Spinal cord (tissue), 10 donors: ENCODE data around the gene RASA2. TPM values are rescaled to one million over a fixed set of nuclear protein-coding genes. Genes with fewer than 3 reads are reported as not detected.

Experiments
- DNase-seq, 6 donors: peaks; one replicate each; pipeline versions ENCODE4 v3.0.0 to v3.0.0-alpha.2; 2013 to 2015; ENCODE audit warnings: low spot score in 6 of 6, low read depth in 4 of 6
- H3K27ac ChIP-seq: one replicate; pipeline ENCODE4 v1.5.1; 2013; ENCODE audit warnings: low read depth, low read length, control low read depth
- H3K27me3 ChIP-seq: one replicate; pipeline ENCODE4 v1.6.1; 2013; ENCODE audit warnings: low read length; ENCODE audit not compliant: control insufficient read depth, insufficient read depth
- H3K36me3 ChIP-seq: one replicate; pipeline ENCODE4 v1.6.1; 2013; ENCODE audit warnings: low read length; ENCODE audit not compliant: control insufficient read depth, insufficient read depth
- H3K4me1 ChIP-seq: one replicate; pipeline ENCODE4 v1.6.1; 2013; ENCODE audit warnings: low read length; ENCODE audit not compliant: control insufficient read depth, insufficient read depth
- H3K4me3 ChIP-seq: one replicate; pipeline ENCODE4 v1.5.1; 2013; ENCODE audit warnings: low read depth, low read length, control low read depth
- H3K9me3 ChIP-seq: one replicate; pipeline ENCODE4 v1.6.1; 2013; ENCODE audit warnings: low read length; ENCODE audit not compliant: control insufficient read depth, insufficient read depth
- WGBS: methylation state at CpG from one replicate; pipeline ENCODE4 v1.1.5; 2013; ENCODE audit warnings: missing lambda C conversion rate; ENCODE audit not compliant: insufficient coverage; 5-methylcytosine and 5-hydroxymethylcytosine counted together
- polyA plus RNA-seq, 2 donors: library from polyadenylated mRNA; unstranded; fragments of 120-200 nt; gene quantifications; one replicate each; pipeline ENCODE4 v1.2.1, GENCODE V29; 2013; ENCODE audit not compliant: insufficient read length in 2 of 2
- total RNA-seq, 2 donors: library from RNA; depleted of rRNA in 1 of 2; stranded (reverse); fragments of 120-200 nt in 1 of 2; fragments of >200 nt in 1 of 2; gene quantifications; one replicate each; pipeline versions ENCODE4 v1.2.3 to v1.2.4, GENCODE V29; 2013 to 2014
- donor health status: healthy.

The RASA2 gene
- total and polyA plus RNA-seq, 4 donors, result 17.4 to 27.9 (median 19.0) TPM

GRCh38 chr3:141455603-141456300 is 31.1 kb upstream of the RASA2 start:
- Histone ChIP-seq H3K4me3 (no peak overlapping the region), H3K9me3 (no peaks in the 10 kb centered on the region), H3K27me3 (no peaks in the 10 kb centered on the region), H3K4me1 (peaks cover 2% of the 10 kb centered on the region), H3K36me3 (no peaks in the 10 kb centered on the region), H3K27ac (no peak overlapping the region)
- DNase-seq, result no peak
- 75% methylated on average over 16 of the region's 18 CpGs for WGBS

- Histone ChIP-seq H3K4me3 (no peak overlapping the region), H3K36me3 (no peaks in the 10 kb centered on the region), H3K9me3 (no peaks in the 10 kb centered on the region), H3K27me3 (no peaks in the 10 kb centered on the region), H3K27ac (no peak overlapping the region), H3K4me1 (peaks cover 2% of the 10 kb centered on the region)
- DNase-seq, result no peak
- 94% methylated on average over 9 of the region's 11 CpGs for WGBS
Observed at GRCh38 chr3:141456301-141456625, 30.6 kb upstream of the RASA2 start.

GRCh38 chr3:141457624-141458236 is 29.1 kb upstream of the RASA2 start:
- Histone ChIP-seq H3K27me3 (no peaks in the 10 kb centered on the region), H3K27ac (no peak overlapping the region), H3K4me3 (no peak overlapping the region), H3K9me3 (no peaks in the 10 kb centered on the region), H3K4me1 (peaks cover 2% of the 10 kb centered on the region), H3K36me3 (no peaks in the 10 kb centered on the region)
- no peak for DNase-seq
- WGBS, result 93% methylated on average over 2 of the region's 3 CpGs

- WGBS, result 70% methylated on average over 6 of the region's 7 CpGs
- DNase-seq, result no peak
- H3K9me3 ChIP-seq, result no peaks in the 10 kb centered on the region
- H3K36me3 ChIP-seq, result no peaks in the 10 kb centered on the region
- H3K27ac ChIP-seq, result no peak overlapping the region
- H3K4me3 ChIP-seq, result no peak overlapping the region
- H3K4me1 ChIP-seq, result peaks cover 2% of the 10 kb centered on the region
- no peaks in the 10 kb centered on the region for H3K27me3 ChIP-seq
Observed at GRCh38 chr3:141459008-141459407, 27.8 kb upstream of the RASA2 start.

- H3K4me1 ChIP-seq, result peaks cover 2% of the 10 kb centered on the region
- H3K27me3 ChIP-seq, result no peaks in the 10 kb centered on the region
- no peaks in the 10 kb centered on the region for H3K36me3 ChIP-seq
- no peak overlapping the region for H3K27ac ChIP-seq
- no peak overlapping the region for H3K4me3 ChIP-seq
- DNase-seq, result peak in 5 of 6 donors; percentile 61 to 93 (median 77)
- no peaks in the 10 kb centered on the region for H3K9me3 ChIP-seq
- WGBS, result 33% methylated on average over 9 of the region's 10 CpGs
Observed at GRCh38 chr3:141460097-141460704, 26.6 kb upstream of the RASA2 start.

- WGBS, result no CpG with 5 or more reads among the region's 3 CpGs
- H3K4me1 ChIP-seq, result peaks cover 2% of the 10 kb centered on the region
- no peaks in the 10 kb centered on the region for H3K36me3 ChIP-seq
- H3K9me3 ChIP-seq, result no peaks in the 10 kb centered on the region
- no peak for DNase-seq
- no peaks in the 10 kb centered on the region for H3K27me3 ChIP-seq
- H3K4me3 ChIP-seq, result no peak overlapping the region
- no peak overlapping the region for H3K27ac ChIP-seq
Observed at GRCh38 chr3:141462176-141462859, 24.5 kb upstream of the RASA2 start.

- no peaks in the 10 kb centered on the region for H3K9me3 ChIP-seq
- H3K4me3 ChIP-seq, result no peak overlapping the region
- no peaks in the 10 kb centered on the region for H3K27me3 ChIP-seq
- no CpG with 5 or more reads among the region's 2 CpGs for WGBS
- H3K4me1 ChIP-seq, result peaks cover under 1% of the 10 kb centered on the region
- H3K36me3 ChIP-seq, result no peaks in the 10 kb centered on the region
- peak in 2 of 6 donors; percentile 51 to 79 for DNase-seq
- H3K27ac ChIP-seq, result no peak overlapping the region
Observed at GRCh38 chr3:141465221-141465620, 21.6 kb upstream of the RASA2 start.

GRCh38 chr3:141466633-141467169 is 20.1 kb upstream of the RASA2 start:
- no peak overlapping the region for H3K27ac ChIP-seq

GRCh38 chr3:141469720-141470119 is 17.1 kb upstream of the RASA2 start:
- no peaks in the 10 kb centered on the region for H3K27me3 ChIP-seq
- no peak overlapping the region for H3K27ac ChIP-seq
- H3K4me1 ChIP-seq, result no peaks in the 10 kb centered on the region
- H3K9me3 ChIP-seq, result no peaks in the 10 kb centered on the region
- no peak overlapping the region for H3K4me3 ChIP-seq
- H3K36me3 ChIP-seq, result no peaks in the 10 kb centered on the region
- no peak for DNase-seq

More at GRCh38 chr3:141466633-141467169, 20.1 kb upstream of the RASA2 start:
- DNase-seq, result no peak
- H3K9me3 ChIP-seq, result no peaks in the 10 kb centered on the region
- WGBS, result 90% methylated on average over 1 of the region's 3 CpGs
- no peaks in the 10 kb centered on the region for H3K36me3 ChIP-seq
- H3K4me1 ChIP-seq, result no peaks in the 10 kb centered on the region
- no peaks in the 10 kb centered on the region for H3K27me3 ChIP-seq
- no peak overlapping the region for H3K4me3 ChIP-seq
